Stimulated activated CD8-positive, alpha-beta memory T cell treated with anti-CD3 and anti-CD28 coated beads, Interleukin-4, amount 100 ng/mL, for 1 hour (primary cell): ENCODE results near the gene SIK2.
"Not testable (repeated sequence)": the region's sequence is repeated elsewhere in the genome, so short reads cannot be mapped to it uniquely, and the experiment has no call there.

Experiments
- DNase-seq, 2 donors: peaks; one replicate each; pipeline ENCODE4 v3.0.0-alpha.2; 2020; ENCODE audit warnings: low read depth in 2 of 2, low spot score in 1 of 2

The SIK2 gene

DNA sequence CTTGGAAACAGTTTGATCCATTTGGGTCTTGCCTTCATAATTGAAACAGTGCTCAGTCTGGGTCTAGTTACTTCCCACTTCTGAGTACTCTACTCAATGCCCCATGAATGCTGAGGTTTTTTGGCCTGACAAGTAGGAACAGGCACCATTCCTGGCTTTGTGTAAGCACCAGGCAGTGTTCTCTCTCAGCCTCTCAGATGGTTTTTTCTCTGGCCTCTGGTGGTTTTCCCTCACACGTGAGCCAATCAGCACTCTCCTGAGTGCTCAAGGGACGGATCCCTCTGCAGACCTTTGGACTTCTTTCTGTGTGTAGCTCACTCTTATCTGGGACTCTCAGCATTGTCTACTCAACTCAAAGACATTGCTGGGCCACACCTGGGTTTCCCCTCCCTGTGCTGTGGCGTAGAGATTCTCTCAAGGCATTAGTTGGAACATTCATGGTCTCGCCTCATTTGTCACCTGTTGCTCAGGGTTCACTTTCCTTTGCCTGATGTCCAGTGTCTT, 21.3 kb downstream of the SIK2 start:
- DNase-seq = no peak

DNA sequence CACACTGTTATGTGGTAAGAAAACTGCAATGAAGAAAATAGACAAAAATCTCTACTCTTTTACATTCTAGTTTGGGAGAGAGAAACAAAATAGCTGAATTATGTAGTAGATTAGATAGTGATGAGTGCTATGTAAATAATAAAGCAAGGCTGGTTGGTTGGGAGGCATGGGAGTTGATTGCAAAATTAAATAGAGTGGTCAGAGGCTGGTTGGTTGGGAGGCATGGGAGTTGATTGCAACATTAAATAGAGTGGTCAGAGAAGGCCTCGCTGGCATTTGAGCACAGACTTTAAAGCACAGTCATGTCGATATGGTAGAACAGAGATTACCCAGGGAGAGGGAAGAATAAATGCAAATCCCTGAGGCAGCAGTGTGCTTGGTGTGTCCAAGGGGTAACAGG, 22.4 kb downstream of the SIK2 start:
- DNase-seq = no peak

DNA sequence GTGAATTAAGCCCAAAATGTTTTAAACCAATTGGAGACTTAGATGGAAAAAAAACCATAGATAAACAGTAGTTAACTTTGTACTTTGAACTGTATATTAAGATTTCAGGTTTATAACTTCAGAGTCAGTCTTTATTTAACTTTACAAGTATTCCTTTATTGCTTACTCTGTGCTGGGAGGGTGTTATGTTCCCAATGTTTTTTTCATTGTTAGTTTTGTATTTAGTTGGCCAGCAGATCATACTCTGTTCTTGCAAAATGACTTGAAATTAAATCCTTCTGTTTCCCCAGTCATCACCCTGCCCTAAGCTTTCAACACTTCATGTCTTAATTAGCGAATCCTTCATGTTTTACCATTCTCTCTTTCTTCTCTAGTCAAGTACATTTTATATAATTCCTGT, 25.3 kb downstream of the SIK2 start:
- DNase-seq = no peak

DNA sequence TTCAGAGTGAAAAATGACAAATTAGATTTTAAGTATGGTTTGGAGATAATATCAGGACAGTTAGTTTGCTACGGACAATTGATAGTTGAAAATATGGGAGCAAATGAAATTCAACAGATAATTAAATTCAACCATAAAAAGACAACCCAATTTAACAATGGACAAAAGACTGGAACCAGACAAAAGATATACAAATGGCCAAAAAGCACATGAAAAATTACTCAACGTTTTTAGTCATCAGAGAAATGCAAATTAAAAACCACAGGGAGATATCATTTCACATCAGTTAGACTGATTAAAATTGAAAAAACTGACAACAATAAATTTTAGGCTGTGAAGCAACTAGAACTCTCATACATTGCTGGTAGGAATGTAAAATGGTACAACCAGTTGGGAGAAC, 27.2 kb downstream of the SIK2 start:
- DNase-seq = no peak

DNA sequence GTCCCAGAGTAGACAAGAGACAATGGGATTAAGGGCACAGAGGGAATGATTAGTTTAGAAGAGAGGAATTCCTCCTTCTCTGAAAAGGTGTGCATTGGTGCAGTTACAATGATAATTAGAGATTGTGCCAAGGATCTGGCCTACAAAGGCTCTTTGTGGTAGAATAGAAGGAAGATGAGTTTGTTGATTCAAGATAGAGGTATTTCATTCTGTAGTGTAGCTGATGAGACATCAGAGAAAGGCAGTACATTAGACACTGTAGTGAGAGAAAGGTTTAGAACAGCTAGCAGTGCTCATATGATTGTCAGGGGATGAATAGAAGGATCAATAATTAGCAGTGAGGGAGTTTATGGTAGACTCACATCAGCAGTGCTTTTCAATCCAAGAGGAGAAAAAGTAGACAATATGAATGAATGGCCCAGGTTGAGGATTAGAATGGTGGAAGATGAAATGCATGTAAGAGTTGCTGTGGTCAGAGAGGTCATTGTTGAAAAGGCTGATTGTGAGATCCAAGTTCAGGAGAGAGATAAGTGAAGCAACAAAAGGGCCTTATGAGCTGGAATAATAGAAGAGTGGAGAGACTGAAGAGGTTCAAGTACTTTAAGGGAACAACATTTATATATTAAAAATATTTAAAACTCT, 28.9 kb downstream of the SIK2 start:
- no peak for DNase-seq

DNA sequence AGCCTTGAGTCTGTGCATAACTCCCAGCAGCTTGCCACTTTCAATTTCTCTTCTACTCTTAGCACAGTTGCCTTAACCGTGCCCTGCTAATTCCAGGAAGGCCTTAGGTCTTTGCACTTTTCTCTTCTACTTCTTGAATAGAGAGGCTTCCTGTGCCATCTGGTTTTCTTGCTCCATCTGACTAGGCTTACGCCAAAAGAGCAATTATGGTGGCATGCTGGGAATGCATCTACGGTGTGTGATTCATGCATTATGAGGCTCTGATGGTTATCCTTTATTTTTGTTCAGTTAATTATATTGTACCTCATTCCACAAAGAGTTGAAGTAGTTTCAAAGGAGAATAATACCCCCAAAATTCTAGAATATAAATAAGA, 29.4 kb downstream of the SIK2 start:
- no peak for DNase-seq

DNA sequence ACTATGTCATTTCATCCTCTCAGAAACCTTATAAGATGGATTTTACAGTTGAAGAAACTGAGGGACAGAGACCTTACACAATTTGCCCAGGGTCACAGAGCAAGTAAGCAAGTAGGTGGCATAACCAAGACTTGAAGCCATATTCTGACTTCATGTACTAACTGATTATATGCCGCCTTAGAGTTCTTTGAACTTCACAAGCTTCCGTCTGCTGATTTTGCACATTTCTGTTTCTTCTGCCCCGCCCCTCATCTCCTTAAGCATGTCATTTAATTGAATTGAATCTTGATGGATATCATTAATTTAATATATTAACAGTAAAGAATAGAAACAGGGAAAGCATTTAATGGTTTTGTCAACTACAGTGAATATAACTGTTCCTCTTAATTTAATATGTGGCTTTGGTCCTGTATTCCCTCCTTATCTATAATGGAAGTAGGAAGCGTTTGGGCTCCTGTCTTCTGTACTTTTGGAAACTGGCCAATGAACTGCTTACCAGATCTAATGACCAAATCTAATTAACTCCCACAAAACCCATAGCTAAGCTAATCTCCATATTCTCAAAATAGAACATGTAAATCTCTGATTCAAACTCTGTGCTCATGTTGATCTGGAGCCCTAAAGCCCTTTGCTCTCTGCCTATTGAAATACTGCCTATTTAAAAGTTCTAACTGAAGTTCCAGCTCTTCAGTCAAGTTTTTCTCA, 30.4 kb downstream of the SIK2 start:
- DNase-seq = no peak

DNA sequence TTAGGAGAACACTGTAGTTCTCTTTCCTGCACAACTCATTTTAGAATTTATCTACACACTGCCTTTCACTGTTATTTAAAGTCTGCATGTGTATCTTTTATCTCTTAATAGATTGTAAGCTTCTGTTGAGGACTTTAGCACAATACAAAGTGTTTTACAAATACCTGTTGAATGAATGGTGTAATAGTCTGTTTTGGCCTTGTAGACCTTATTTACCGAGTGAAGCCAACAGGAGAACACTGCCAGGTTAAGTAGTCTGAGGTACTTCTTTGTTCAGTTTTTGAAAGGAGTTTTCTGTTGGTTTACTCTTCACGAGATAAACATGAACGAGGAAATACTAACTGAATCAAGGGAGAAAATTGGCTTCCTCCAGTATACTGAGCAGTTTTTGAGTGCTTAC, 31.0 kb downstream of the SIK2 start:
- no peak for DNase-seq

DNA sequence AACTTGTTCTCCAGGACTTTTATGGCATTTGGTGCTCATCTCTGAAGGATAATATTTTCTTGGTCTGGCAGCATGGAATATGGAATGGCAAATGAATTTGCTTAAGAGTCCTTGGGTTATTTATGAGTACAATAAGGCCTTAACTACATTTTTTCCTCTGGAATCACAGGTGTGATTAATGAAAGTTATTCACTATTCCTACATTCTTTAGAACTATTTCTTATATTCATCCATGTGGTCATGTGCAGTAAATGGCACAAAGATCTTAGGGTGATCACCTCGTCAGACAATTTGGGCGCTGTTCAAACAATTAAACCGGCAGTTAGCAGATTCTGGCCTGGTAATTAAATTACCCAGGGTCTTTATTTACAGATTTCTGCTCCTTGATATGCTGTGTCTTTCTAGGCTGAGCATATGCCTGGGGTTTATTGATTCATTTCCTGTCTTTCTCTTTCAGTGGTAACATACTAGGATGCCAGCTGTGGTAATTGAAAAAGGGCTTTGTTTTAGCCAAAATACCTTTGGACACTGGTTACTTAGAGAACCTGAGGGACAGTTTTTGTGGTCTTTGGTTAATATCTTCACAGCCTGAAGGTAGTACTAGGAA, 31.6 kb downstream of the SIK2 start:
- DNase-seq = no peak

DNA sequence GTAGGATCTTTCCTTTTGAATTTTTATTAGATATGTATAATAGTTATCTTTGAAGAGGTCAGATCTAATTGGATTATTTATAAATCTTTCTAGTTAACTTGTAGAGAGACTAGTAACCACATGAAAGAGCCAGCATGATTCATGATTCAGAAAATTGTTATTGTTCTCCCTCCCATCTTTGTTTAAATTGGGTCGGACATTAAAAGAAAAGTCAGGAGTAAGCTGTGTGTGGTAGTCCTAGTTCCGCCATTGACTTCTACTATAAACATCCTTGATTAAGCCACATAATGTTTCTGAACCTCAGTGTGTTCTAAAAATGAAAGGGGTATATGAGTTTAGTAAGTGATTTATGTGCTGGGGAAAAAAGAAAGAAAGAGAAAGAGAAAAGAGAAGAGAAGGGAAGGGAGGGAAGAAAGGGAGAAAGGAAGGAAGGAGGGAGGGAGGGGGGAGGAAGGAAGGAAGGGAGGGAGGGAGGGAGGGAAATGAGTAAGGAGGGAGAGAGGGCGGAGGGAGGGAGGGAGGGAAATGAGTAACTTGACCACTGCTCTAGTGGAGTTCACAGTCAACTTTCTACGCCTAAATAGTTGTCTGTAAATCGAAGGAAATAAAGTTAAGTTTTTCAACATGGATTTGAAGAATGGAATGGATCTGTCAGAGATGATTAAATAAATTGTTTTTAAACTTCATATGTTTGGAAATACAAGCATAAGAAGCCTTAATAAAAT, 32.9 kb downstream of the SIK2 start:
- DNase-seq = no peak

DNA sequence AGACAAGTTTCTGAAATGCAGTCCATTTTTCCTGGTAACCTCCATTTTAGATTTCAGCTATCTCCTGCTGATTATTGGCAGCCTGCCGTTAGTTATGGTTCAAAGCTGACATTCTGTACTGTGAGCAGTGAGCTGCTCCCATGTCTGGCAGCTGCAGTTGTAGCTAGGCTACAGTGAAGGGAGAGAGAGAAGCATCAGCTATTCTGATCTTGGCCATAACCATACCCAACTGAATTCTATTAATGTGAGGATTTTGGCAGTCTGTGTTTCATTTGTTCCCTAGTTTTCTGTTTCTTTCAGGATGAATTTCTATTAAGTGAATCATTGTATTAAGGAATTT, 33.4 kb downstream of the SIK2 start:
- DNase-seq = no peak

DNA sequence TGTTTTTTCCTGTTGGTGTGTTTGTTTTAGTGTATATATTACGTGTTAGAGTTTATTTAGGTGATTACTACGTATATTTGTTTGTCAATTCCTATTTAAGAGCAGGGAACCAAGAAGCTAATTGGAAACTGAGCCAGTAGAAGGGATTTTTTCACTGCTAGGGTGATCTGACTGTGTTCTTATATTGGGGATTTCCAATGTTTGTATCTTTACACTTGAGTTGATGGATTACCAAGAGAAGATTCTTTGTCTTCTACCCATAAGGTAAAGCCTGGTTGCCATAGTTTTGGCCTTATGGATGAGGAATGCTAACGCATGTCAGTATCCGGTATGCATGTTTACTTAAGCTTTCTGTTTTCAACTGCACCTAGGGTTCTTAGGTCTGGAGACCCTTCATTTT, 35.6 kb downstream of the SIK2 start:
- DNase-seq = no peak

DNA sequence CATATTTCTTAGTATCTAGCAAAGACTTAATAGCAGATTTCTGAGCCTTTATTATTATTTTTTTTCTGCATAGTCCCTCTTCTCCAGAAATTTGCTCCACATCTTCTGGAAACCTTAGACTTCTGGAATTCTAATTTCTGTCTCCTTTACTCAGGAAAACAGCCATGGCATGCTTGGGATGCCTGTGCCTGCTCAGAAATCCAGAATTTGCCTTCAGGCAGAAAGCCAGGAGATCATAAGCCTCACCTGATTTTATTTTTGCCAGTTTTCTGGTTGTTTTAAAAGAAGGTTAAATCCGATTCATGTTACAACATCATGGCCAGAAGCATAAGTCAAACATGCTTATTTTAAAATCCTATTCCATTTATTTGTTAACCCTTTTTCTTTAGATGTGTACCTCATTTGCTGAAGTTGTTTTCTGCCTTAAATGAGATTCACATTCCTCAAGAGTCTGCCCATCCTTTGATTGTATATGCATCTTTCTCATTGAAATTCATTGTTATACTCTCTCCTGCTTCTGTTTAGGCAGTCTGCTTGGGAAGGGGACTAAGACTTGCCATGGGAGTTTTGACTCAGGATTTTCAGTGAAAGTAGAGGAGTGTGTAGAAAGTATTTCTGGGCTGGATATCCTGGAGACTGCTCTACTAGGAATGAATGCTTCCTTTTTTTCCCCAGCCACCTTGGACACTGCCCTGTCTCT, 37.1 kb downstream of the SIK2 start:
- no peak for DNase-seq

DNA sequence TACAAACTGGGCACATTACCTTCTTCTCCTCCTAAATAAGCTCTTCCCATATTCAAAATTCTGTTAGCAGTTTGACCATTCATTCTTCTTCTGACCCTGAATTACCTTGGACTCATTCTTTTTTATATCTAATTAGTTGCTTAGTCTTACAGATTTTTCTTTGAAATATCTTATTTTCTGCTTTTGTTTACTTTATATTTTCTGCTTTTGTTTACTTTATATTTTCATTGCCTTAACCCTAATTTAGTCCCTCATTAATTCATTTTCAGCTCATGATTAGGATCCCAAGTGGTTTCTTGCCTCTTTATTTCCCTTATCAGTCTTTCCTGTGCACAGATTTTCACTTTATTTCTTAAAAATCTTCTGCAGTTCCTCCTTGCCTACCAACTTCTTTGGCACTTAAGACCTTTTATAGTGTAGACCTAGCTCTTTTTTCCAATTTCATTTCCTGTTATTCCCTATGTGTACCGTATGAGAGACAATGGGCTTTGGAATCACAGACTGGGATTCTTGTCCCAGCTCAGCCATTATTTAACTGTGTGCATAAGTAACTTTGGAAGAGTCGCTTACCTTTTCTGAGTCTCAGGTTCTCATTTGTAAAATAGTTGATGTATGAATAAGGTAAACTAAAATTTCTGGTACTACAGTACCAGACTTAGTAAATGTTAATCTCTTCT, 39.2 kb downstream of the SIK2 start:
- DNase-seq = no peak

DNA sequence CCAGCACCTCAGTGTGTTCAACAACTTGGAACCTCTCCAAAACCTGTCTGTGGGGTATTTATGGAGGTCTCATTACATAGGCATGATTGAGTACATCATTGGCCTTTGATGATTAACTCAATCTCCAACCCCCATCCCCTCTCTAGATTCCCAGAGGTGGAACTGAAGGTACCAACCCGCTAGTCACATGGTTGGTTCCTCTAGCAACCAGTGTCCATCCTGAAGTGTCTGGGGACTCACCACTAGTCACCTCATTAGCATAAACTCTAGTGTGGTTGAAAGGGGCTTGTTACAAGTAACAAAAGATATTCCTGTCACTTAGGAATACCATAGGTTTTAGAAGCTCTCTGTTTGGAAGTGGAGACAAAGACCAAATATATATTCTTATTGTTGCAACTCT, 40.3 kb downstream of the SIK2 start:
- DNase-seq = no peak

DNA sequence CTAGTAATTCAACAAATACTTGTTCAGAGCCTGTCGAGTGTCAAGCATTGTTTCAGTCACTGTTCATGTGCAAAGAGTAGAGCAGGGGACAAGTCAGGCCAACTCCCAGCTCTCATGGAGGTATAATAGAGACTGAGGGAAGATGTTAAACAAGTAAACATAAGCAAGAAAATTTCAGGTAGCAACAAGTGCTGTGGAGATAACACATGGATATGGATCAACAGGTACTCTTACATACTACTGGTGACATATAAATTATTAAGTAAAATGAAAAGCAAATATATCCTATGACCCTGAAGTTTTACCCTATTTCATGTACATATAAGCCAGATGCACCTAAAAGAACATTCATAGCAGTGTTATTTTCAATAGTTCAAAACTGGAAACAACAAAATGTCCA, 42.7 kb downstream of the SIK2 start:
- no peak for DNase-seq

DNA sequence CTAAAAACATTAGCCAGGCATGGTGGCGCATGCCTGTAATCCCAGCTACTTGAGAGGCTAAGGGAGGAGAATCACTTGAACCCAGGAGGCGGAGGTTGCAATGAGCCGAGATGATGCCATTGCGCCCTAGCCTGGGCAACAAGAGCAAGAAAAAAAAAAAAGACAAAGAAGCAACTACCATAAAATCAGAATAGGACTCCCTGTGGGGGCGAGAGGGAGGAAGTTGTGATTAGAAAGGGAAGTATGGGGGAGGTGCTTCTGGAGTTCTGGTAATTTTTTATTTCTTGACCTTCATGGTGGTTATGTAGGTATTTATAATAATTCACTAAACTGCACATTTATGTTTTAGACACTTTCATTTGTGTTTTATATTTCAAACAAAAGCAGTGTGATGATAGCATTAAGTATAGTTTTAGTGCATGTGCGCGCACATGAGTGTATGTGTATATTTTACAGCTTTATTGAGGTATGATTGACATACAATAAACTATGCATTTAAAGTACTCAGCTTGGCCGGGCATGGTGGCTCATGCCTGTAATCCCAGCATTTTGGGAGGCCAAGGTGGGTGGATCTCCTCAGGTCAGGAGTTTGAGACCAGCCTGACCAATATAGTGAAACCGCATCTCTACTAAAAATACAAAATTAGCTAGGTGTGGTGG, 43.5 kb downstream of the SIK2 start:
- DNase-seq = no peak

DNA sequence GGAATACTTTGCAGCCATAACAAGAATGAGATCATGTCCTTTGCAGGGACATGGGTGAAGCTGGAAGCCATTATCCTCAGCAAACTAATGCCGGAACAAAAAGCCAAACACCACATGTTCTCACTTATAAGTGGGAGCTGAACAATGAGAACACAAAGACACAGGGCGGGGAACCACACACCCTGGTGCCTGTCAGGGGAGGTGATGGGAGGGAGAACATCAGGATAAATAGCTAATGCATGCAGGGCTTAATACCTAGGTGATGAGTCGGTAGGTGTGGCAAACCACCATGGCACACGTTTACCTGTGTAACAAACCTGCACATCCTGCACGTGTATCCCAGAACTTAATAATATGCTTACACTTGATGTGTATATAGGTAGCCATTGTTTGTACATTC, 49.1 kb downstream of the SIK2 start:
- not testable (repeated sequence) for DNase-seq

DNA sequence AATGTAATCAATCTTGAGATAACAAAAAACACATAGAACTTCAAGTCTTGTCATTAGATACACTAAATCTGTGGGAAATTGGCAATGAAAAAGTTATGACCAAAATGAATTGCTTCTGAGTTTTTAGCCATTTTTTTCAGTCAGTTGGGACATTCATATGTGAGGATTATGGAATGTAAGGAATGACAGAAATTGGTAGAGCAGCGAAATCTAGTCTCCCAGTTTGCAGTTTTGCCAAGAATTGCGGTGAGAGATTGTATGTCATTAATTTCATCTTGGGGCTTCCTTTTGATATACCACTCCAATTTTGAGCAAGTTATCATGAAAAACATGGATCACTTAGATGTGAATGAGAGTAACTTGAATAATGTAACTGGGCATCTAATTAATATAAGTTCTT, 49.9 kb downstream of the SIK2 start:
- DNase-seq = no peak

DNA sequence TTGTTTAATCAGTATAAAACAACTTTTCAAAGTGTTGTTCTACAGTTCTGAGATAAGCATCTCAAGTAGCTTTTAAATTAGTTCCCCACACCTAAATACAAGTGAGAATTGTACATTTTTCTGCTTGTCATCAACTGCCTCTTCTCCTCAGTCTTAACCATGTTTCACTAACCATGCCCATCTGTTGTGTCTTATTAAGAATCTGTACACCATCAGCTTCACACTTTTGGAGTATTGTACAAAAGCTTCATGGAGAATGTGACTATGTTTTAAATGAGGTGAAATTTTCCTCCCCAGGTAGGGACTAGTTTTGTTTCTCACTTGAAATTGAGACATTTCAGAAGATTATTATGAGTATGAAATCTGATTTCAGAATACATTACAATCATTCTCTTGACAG, 52.4 kb downstream of the SIK2 start:
- no peak for DNase-seq
